ENCODE measurements around the gene GLI2. TPM values are rescaled to one million over a fixed set of nuclear protein-coding genes. Genes with fewer than 3 reads are reported as not detected.

The GLI2 gene
- total and polyA plus RNA-seq, 2 donors (not counting 1 experiment from before 2014, with no cell fraction given) = not detected

DNA sequence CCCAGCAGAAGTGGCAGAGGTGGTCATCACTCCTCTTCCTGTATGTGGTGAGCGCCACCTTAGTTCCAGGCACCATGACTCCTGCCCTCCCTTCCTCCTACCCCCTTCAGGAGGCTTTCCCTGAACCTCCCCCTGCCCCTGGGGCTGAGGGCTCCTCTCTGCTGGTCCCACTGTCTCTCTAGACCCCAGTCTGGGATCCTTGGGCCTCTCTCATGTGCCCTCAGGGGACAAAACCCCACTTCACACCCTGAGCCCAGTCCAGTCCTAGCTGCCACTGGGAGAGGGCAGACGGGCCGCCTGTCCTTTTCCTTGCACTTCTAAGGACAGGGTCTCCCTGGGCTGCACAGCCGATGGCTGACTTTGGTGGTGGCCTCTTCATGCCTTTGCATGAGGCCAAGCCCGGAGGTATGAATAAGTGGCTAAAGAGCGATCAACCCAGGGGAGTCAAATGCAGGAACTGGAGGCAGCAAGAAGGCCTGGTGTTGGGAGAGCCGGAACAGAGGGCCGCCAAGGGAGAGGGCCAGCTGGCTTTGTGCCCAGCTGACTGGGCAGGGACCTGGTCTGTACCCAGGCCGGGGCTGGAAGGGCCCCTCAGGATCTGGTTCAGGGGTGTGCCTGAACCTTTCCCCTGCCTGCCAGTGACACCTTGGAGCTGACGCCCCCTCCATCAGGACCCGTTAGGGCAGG lies 29.5 kb downstream of the GLI2 start:
- 97% methylated on average over 11 of the region's 11 CpGs for WGBS (ENCODE audit: insufficient coverage)
- Mint-ChIP-seq H3K27ac (no peak overlapping the region), H3K27me3 (no peaks in the 10 kb centered on the region), H3K9me3 (ENCODE audit: insufficient read depth) (no peaks in the 10 kb centered on the region), H3K4me3 (no peak overlapping the region), H3K4me1 (no peaks in the 10 kb centered on the region)
- intact Hi-C loops (cut with micrococcal nuclease) = no loop called here
- Histone ChIP-seq H3K9ac (ENCODE audit: low read length) (no peak overlapping the region), H3K4me2 (replicated peaks; ENCODE audit: low read depth, low read length, poor library complexity, severe bottlenecking) (no peak overlapping the region), H3K4me1 (ENCODE audit: control insufficient read depth in 2 of 2, insufficient read depth in 2 of 2, low read length in 2 of 2) (no peaks in the 10 kb centered on the region), H3K27ac (ENCODE audit: low read length in 2 of 2) (no peak overlapping the region), H3K79me2 (ENCODE audit: control insufficient read depth, insufficient read depth, low read length) (no peaks in the 10 kb centered on the region), H3K36me3 (replicated peaks in 1 of 2; ENCODE audit: control extremely low read depth in 1 of 2, control insufficient read depth in 1 of 2, extremely low read depth in 1 of 2, insufficient read depth in 2 of 2, low read length in 1 of 2) (no peaks in the 10 kb centered on the region), H3K9me3 (ENCODE audit: control extremely low read depth in 1 of 3, control insufficient read depth in 2 of 3, insufficient read depth in 1 of 3, low read length in 2 of 3) (no peaks in the 10 kb centered on the region), H3K27me3 (replicated peaks in 1 of 4; ENCODE audit: control extremely low read depth in 1 of 4, control insufficient read depth in 3 of 4, insufficient read depth in 4 of 4, low read length in 3 of 4) (peaks cover 0 to 1% (median 0%) of the 10 kb centered on the region in 4 experiments), H3K4me3 (ENCODE audit: control extremely low read depth in 1 of 5, extremely low read depth in 1 of 5, insufficient read depth in 1 of 5, low read depth in 2 of 5, low read length in 4 of 5) (no peak overlapping the region), H4K20me1 (ENCODE audit: control insufficient read depth, insufficient read depth, low read length, poor library complexity, severe bottlenecking) (no peaks in the 10 kb centered on the region), H2AFZ (ENCODE audit: insufficient read depth, low read depth, low read length, poor library complexity, severe bottlenecking) (no peak overlapping the region)
- ATAC-seq (ENCODE audit: low read depth) (no peak), DNase-seq (no peak)
- POLR2A ChIA-PET = no interaction called here
- CTCF ChIA-PET = no interaction called here
- TF ChIP-seq EZH2 (IDR thresholded peaks at IDR 0.05; ENCODE audit: borderline replicate concordance, insufficient read depth, low read depth, low read length, poor library complexity, severe bottlenecking) = no peak
- TF ChIP-seq, protein P1, sequence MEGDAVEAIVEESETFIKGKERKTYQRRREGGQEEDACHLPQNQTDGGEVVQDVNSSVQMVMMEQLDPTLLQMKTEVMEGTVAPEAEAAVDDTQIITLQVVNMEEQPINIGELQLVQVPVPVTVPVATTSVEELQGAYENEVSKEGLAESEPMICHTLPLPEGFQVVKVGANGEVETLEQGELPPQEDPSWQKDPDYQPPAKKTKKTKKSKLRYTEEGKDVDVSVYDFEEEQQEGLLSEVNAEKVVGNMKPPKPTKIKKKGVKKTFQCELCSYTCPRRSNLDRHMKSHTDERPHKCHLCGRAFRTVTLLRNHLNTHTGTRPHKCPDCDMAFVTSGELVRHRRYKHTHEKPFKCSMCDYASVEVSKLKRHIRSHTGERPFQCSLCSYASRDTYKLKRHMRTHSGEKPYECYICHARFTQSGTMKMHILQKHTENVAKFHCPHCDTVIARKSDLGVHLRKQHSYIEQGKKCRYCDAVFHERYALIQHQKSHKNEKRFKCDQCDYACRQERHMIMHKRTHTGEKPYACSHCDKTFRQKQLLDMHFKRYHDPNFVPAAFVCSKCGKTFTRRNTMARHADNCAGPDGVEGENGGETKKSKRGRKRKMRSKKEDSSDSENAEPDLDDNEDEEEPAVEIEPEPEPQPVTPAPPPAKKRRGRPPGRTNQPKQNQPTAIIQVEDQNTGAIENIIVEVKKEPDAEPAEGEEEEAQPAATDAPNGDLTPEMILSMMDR (IDR thresholded peaks at IDR 0.05) = no peak

GRCh38 chr2:120765678-120766469 lies 30.2 kb downstream of the GLI2 start:
- Histone ChIP-seq H3K27me3 (replicated peaks in 1 of 4; ENCODE audit: control extremely low read depth in 1 of 4, control insufficient read depth in 3 of 4, insufficient read depth in 4 of 4, low read length in 3 of 4) (no peaks in the 10 kb centered on the region), H4K20me1 (ENCODE audit: control insufficient read depth, insufficient read depth, low read length, poor library complexity, severe bottlenecking) (no peaks in the 10 kb centered on the region), H3K4me2 (replicated peaks; ENCODE audit: low read depth, low read length, poor library complexity, severe bottlenecking) (no peak overlapping the region), H3K79me2 (ENCODE audit: control insufficient read depth, insufficient read depth, low read length) (no peaks in the 10 kb centered on the region), H3K4me1 (ENCODE audit: control insufficient read depth in 2 of 2, insufficient read depth in 2 of 2, low read length in 2 of 2) (no peaks in the 10 kb centered on the region), H2AFZ (ENCODE audit: insufficient read depth, low read depth, low read length, poor library complexity, severe bottlenecking) (no peak overlapping the region), H3K36me3 (replicated peaks in 1 of 2; ENCODE audit: control extremely low read depth in 1 of 2, control insufficient read depth in 1 of 2, extremely low read depth in 1 of 2, insufficient read depth in 2 of 2, low read length in 1 of 2) (no peaks in the 10 kb centered on the region), H3K9me3 (ENCODE audit: control extremely low read depth in 1 of 3, control insufficient read depth in 2 of 3, insufficient read depth in 1 of 3, low read length in 2 of 3) (no peaks in the 10 kb centered on the region), H3K9ac (ENCODE audit: low read length) (no peak overlapping the region), H3K27ac (ENCODE audit: low read length in 2 of 2) (no peak overlapping the region), H3K4me3 (ENCODE audit: control extremely low read depth in 1 of 5, extremely low read depth in 1 of 5, insufficient read depth in 1 of 5, low read depth in 2 of 5, low read length in 4 of 5) (no peak overlapping the region)
- no peaks in the 10 kb centered on the region for H3K4me1 Mint-ChIP-seq
- H3K27me3 Mint-ChIP-seq = no peaks in the 10 kb centered on the region
- H3K27ac Mint-ChIP-seq = no peak overlapping the region
- WGBS (ENCODE audit: insufficient coverage) = 93% methylated on average over 26 of the region's 27 CpGs
- intact Hi-C loops (cut with micrococcal nuclease) = no loop called here
- CTCF ChIA-PET = no interaction called here
- H3K4me3 Mint-ChIP-seq = no peak overlapping the region
- H3K9me3 Mint-ChIP-seq (ENCODE audit: insufficient read depth) = no peaks in the 10 kb centered on the region
- DNase-seq (no peak), ATAC-seq (ENCODE audit: low read depth) (no peak)
- TF ChIP-seq, protein P1 (IDR thresholded peaks at IDR 0.05) = no peak
- TF ChIP-seq EZH2 (IDR thresholded peaks at IDR 0.05; ENCODE audit: borderline replicate concordance, insufficient read depth, low read depth, low read length, poor library complexity, severe bottlenecking) = no peak
- POLR2A ChIA-PET = no interaction called here

All from B cell (primary cell).